Skeletal muscle cell (primary cell): Measurements from ENCODE around the gene CAMKMT.

ENCODE experiments used
- DNase-seq: peaks from one replicate; pipeline ENCODE4 v3.0.0-alpha.2; 2010; ENCODE audit warnings: low read depth
- H3K4me3 ChIP-seq: 2 replicates; pipeline ENCODE4 v1.5.1; 2011; ENCODE audit warnings: low read depth, mild to moderate bottlenecking, control low read depth, low read length, moderate library complexity

The CAMKMT gene

GRCh38 chr2:44433895-44434294 is 72.1 kb downstream of the CAMKMT start:
- H3K4me3 ChIP-seq, result no peak overlapping the region
- DNase-seq, result no peak

GRCh38 chr2:44441200-44441599 is 79.5 kb downstream of the CAMKMT start:
- no peak for DNase-seq
- H3K4me3 ChIP-seq, result no peak overlapping the region

- no peak for DNase-seq
- H3K4me3 ChIP-seq, result no peak overlapping the region
Observed at GRCh38 chr2:44442019-44442418, 80.3 kb downstream of the CAMKMT start.

- H3K4me3 ChIP-seq, result no peak overlapping the region
- no peak for DNase-seq
Observed at GRCh38 chr2:44443517-44443916, 81.8 kb downstream of the CAMKMT start.

- no peak overlapping the region for H3K4me3 ChIP-seq
- DNase-seq, result no peak
Observed at GRCh38 chr2:44444881-44445280, 83.1 kb downstream of the CAMKMT start.

GRCh38 chr2:44448860-44449527 is 87.2 kb downstream of the CAMKMT start:
- DNase-seq, result no peak
- no peak overlapping the region for H3K4me3 ChIP-seq

- no peak for DNase-seq
- no peak overlapping the region for H3K4me3 ChIP-seq
Observed at GRCh38 chr2:44450082-44450481, 88.3 kb downstream of the CAMKMT start.

GRCh38 chr2:44450806-44451205 is 89.1 kb downstream of the CAMKMT start:
- H3K4me3 ChIP-seq, result no peak overlapping the region
- DNase-seq, result no peak

GRCh38 chr2:44452069-44452583 is 90.4 kb downstream of the CAMKMT start:
- no peak overlapping the region for H3K4me3 ChIP-seq
- no peak for DNase-seq

GRCh38 chr2:44453259-44453658 is 91.5 kb downstream of the CAMKMT start:
- DNase-seq, result no peak
- H3K4me3 ChIP-seq, result no peak overlapping the region

- no peak overlapping the region for H3K4me3 ChIP-seq
- no peak for DNase-seq
Observed at GRCh38 chr2:44455877-44456276, 94.1 kb downstream of the CAMKMT start.

GRCh38 chr2:44456946-44457345 is 95.2 kb downstream of the CAMKMT start:
- no peak overlapping the region for H3K4me3 ChIP-seq
- no peak for DNase-seq

- no peak for DNase-seq
- no peak overlapping the region for H3K4me3 ChIP-seq
Observed at GRCh38 chr2:44459739-44460138, 98.0 kb downstream of the CAMKMT start.

GRCh38 chr2:44462934-44463849 is 101.4 kb downstream of the CAMKMT start:
- no peak for DNase-seq

GRCh38 chr2:44464437-44464836 is 102.7 kb downstream of the CAMKMT start:
- DNase-seq, result no peak
- no peak overlapping the region for H3K4me3 ChIP-seq

More at GRCh38 chr2:44462934-44463849, 101.4 kb downstream of the CAMKMT start:
- H3K4me3 ChIP-seq, result no peak overlapping the region

- H3K4me3 ChIP-seq, result no peak overlapping the region
- DNase-seq, result no peak
Observed at GRCh38 chr2:44470151-44470550, 108.4 kb downstream of the CAMKMT start.

- H3K4me3 ChIP-seq, result no peak overlapping the region
- DNase-seq, result no peak
Observed at GRCh38 chr2:44477657-44478414, 116.1 kb downstream of the CAMKMT start.

- H3K4me3 ChIP-seq, result no peak overlapping the region
- DNase-seq, result peak; percentile 63
Observed at GRCh38 chr2:44479127-44479887, 117.6 kb downstream of the CAMKMT start.

- no peak overlapping the region for H3K4me3 ChIP-seq
- no peak for DNase-seq
Observed at GRCh38 chr2:44480068-44480467, 118.3 kb downstream of the CAMKMT start.
